H9 (cell line): ENCODE results near the gene ZNF584. TPM values are rescaled to one million over a fixed set of nuclear protein-coding genes. Genes with fewer than 3 reads are reported as not detected.
"Not testable (repeated sequence)": the region's sequence is repeated elsewhere in the genome, so short reads cannot be mapped to it uniquely, and the experiment has no call there.

Source experiments
- DNase-seq: peaks from one replicate; pipeline ENCODE4 v3.0.0-alpha.2; 2017
- H2AFZ ChIP-seq: one replicate; pipeline ENCODE4 v1.6.1; 2013; ENCODE audit warnings: mild to moderate bottlenecking, low read length, control low read depth, moderate library complexity
- H2AK5ac ChIP-seq: 2 replicates; pipeline ENCODE4 v1.6.1; 2013; ENCODE audit warnings: low read length, control low read depth, mixed read lengths; ENCODE audit not compliant: insufficient read length
- H2BK120ac ChIP-seq: one replicate; pipeline ENCODE4 v1.6.1; 2013; ENCODE audit warnings: low read depth, mild to moderate bottlenecking, low read length, control low read depth, inconsistent platforms; ENCODE audit not compliant: poor library complexity, severe bottlenecking
- H2BK12ac ChIP-seq: 2 replicates; pipeline ENCODE4 v1.6.1; 2013; ENCODE audit warnings: low read length, control low read depth, mixed read lengths, low read depth; ENCODE audit not compliant: insufficient read length
- H2BK15ac ChIP-seq: 2 replicates; pipeline ENCODE4 v1.6.1; 2013; ENCODE audit warnings: low read depth, low read length, control low read depth
- H2BK20ac ChIP-seq: one replicate; pipeline ENCODE4 v1.6.1; 2013; ENCODE audit warnings: low read depth, mild to moderate bottlenecking, low read length, control low read depth, inconsistent platforms; ENCODE audit not compliant: poor library complexity, severe bottlenecking
- H2BK5ac ChIP-seq: 2 replicates; pipeline ENCODE4 v1.6.1; 2013; ENCODE audit warnings: low read length, control low read depth, mixed read lengths; ENCODE audit not compliant: insufficient read length
- H3K14ac ChIP-seq: 2 replicates; pipeline ENCODE4 v1.6.1; 2013; ENCODE audit warnings: low read length, control low read depth; ENCODE audit not compliant: insufficient read depth
- H3K18ac ChIP-seq: 2 replicates; pipeline ENCODE4 v1.6.1; 2013; ENCODE audit warnings: low read depth, mild to moderate bottlenecking, mixed read lengths, low read length, control low read depth; ENCODE audit not compliant: insufficient read length
- H3K23ac ChIP-seq: 2 replicates; pipeline ENCODE4 v1.6.1; 2013; ENCODE audit warnings: low read length, control low read depth, mixed read lengths, low read depth; ENCODE audit not compliant: insufficient read length
- H3K23me2 ChIP-seq: 2 replicates; pipeline ENCODE4 v1.6.1; 2013; ENCODE audit warnings: low read depth, mild to moderate bottlenecking, mixed read lengths, low read length, control low read depth; ENCODE audit not compliant: insufficient read length, poor library complexity, severe bottlenecking
- H3K27ac ChIP-seq: 2 replicates; pipeline ENCODE4 v1.5.1; 2013; ENCODE audit warnings: low read length, control low read depth, mixed read lengths, low read depth; ENCODE audit not compliant: insufficient read length
- H3K27me3 ChIP-seq: 2 replicates; pipeline ENCODE4 v1.6.1; 2013; ENCODE audit warnings: low read length, control low read depth, inconsistent platforms; ENCODE audit not compliant: insufficient read depth
- H3K4ac ChIP-seq: 2 replicates; pipeline ENCODE4 v1.6.1; 2013; ENCODE audit warnings: low read depth, mild to moderate bottlenecking, control low read depth, inconsistent platforms, low read length, moderate library complexity
- H3K4me1 ChIP-seq: 2 replicates; pipeline ENCODE4 v1.6.1; 2013; ENCODE audit warnings: low read length, control low read depth, inconsistent platforms; ENCODE audit not compliant: insufficient read depth
- H3K4me2 ChIP-seq: 2 replicates; pipeline ENCODE4 v1.6.1; 2013; ENCODE audit warnings: low read length, control low read depth, mixed read lengths; ENCODE audit not compliant: insufficient read length, insufficient read depth
- H3K56ac ChIP-seq: 2 replicates; pipeline ENCODE4 v1.6.1; 2013; ENCODE audit warnings: low read depth, mild to moderate bottlenecking, mixed read lengths, low read length, control low read depth; ENCODE audit not compliant: insufficient read length
- H3K79me1 ChIP-seq: 2 replicates; pipeline ENCODE4 v1.6.1; 2013; ENCODE audit warnings: low read depth, mild to moderate bottlenecking, moderate library complexity, low read length, control low read depth, inconsistent platforms; ENCODE audit not compliant: insufficient read depth, poor library complexity, severe bottlenecking
- H3K79me2 ChIP-seq: 2 replicates; pipeline ENCODE4 v1.6.1; 2013; ENCODE audit warnings: low read length, control low read depth, inconsistent platforms; ENCODE audit not compliant: insufficient read depth
- H3K9ac ChIP-seq: 2 replicates; pipeline ENCODE4 v1.6.1; 2013; ENCODE audit warnings: low read length, control low read depth, mixed read lengths; ENCODE audit not compliant: insufficient read length; ENCODE audit errors: extremely low read depth
- H3K9me3 ChIP-seq: one replicate; pipeline ENCODE4 v1.6.1; 2013; ENCODE audit warnings: low read depth, low read length, inconsistent platforms; ENCODE audit not compliant: control insufficient read depth
- H3T11ph ChIP-seq: one replicate; pipeline ENCODE4 v1.6.1; 2013; ENCODE audit warnings: mild to moderate bottlenecking, low read length, control low read depth, inconsistent platforms
- H4K20me1 ChIP-seq: one replicate; pipeline ENCODE4 v1.6.1; 2013; ENCODE audit not compliant: control insufficient read depth, insufficient read length, insufficient read depth
- H4K5ac ChIP-seq: 2 replicates; pipeline ENCODE4 v1.6.1; 2013; ENCODE audit warnings: low read depth, mild to moderate bottlenecking, mixed read lengths, low read length, control low read depth; ENCODE audit not compliant: insufficient read length
- H4K8ac ChIP-seq: replicated peaks from 2 replicates; pipeline ENCODE4 v1.6.1; 2013; ENCODE audit warnings: low read length, control low read depth, mixed read lengths, low read depth; ENCODE audit not compliant: insufficient read length
- H4K91ac ChIP-seq: 2 replicates; pipeline ENCODE4 v1.6.1; 2013; ENCODE audit warnings: low read depth, mild to moderate bottlenecking, moderate library complexity, mixed read lengths, low read length, control low read depth; ENCODE audit not compliant: insufficient read length
- H3K27ac Mint-ChIP-seq, 3 experiments: 2 replicates in 2 of 3; 3 replicates in 1 of 3; pipeline ENCODE4 v1.8.0; 2020 to 2021; ENCODE audit warnings: mixed read lengths in 3 of 3, mild to moderate bottlenecking in 1 of 3, moderate library complexity in 1 of 3
- H3K27me3 Mint-ChIP-seq: 2 replicates; pipeline ENCODE4 v1.8.0; 2021; ENCODE audit warnings: low read depth, mild to moderate bottlenecking, moderate library complexity, mixed read lengths
- H3K36me3 Mint-ChIP-seq, 3 experiments: 2 replicates in 2 of 3; 3 replicates in 1 of 3; pipeline ENCODE4 v1.8.0; 2020 to 2021; ENCODE audit warnings: low read depth in 3 of 3, mixed read lengths in 3 of 3; ENCODE audit not compliant: insufficient read depth in 1 of 3
- H3K4me1 Mint-ChIP-seq, 2 experiments: 2 replicates each; pipeline ENCODE4 v1.8.0; 2020; ENCODE audit warnings: mixed read lengths in 2 of 2
- H3K4me3 Mint-ChIP-seq, 2 experiments: 2 replicates in 1 of 2; 3 replicates in 1 of 2; pipeline ENCODE4 v1.8.0; 2020 to 2021; ENCODE audit warnings: mild to moderate bottlenecking in 2 of 2, mixed read lengths in 2 of 2, moderate library complexity in 1 of 2
- H3K9me3 Mint-ChIP-seq, 2 experiments: 2 replicates in 1 of 2; 3 replicates in 1 of 2; pipeline ENCODE4 v1.8.0; 2020; ENCODE audit warnings: mild to moderate bottlenecking in 2 of 2, mixed read lengths in 2 of 2, moderate library complexity in 1 of 2
- WGBS: extraction: QIAGEN DNeasy Blood & Tissue Kit; methylation state at CpG from one replicate; pipeline ENCODE4 v1.1.7; 2013; ENCODE audit warnings: missing lambda C conversion rate, low lambda C conversion rate, mixed read lengths; ENCODE audit not compliant: insufficient read length; ENCODE audit errors: extremely low coverage; 5-methylcytosine and 5-hydroxymethylcytosine counted together
- total RNA-seq: library from RNA; stranded (reverse); gene quantifications from 2 replicates; pipeline ENCODE4 v1.2.1, GENCODE V29; 2021
- TF ChIP-seq, protein P1 (sequence below): fragments of 200-600 bp; sonication (generic); conservative IDR thresholded peaks from 3 replicates; pipeline ENCODE4 v1.8.0; 2021; ENCODE audit warnings: antibody characterized with exemption, mild to moderate bottlenecking

The ZNF584 gene
- total RNA-seq, 1 experiment from 2014 or later = 7.4 TPM

DNA sequence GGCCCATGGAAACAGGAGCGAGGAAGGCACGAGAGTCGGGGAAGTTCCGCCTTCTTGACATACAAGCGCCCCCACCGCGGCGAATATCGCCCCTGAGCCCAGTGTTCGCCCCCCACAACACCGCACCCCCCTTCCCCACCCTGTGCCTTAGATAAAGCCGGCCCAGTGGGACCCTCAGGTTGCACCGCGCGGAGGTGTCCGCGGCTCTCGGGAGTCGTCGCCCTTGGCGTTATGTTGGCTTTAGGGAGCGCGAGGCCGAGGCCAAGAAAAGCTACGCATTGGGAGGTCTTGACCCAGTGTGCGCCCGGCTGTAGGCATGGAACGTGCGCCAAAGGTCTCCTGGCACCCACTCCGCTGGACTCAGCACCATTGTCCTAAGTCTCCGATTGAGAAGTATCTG is 32.1 kb downstream of the ZNF584 start:
- H3K27ac ChIP-seq = no peak overlapping the region

DNA sequence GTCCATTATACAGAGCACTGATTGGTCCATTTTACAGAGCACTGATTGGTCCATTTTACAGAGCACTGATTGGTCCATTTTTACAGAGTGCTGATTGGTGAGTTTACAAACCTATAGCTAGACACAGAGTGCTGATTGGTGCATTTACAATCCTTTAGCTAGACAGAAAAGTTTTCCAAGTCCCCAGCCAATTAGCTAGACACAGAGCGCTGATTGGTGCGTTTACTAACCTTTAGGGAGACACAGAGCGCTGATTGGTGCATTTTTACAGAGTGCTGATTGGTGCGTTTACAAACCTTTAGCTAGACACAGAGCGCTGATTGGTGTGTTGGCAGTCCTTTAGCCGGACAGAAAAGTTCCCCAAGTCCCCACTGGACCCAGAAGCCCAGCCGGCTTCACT is 34.5 kb downstream of the ZNF584 start:
- H3K18ac ChIP-seq, H4K5ac ChIP-seq, H3K27me3 ChIP-seq, H4K91ac ChIP-seq, H3K27ac ChIP-seq, H3K56ac ChIP-seq, H3K4me1 ChIP-seq, H3T11ph ChIP-seq, H2BK5ac ChIP-seq, H3K4me2 ChIP-seq, H2AK5ac ChIP-seq, H4K8ac ChIP-seq, DNase-seq, H2BK12ac ChIP-seq, H3K4me3 Mint-ChIP-seq, H4K20me1 ChIP-seq, H2BK120ac ChIP-seq, H3K4ac ChIP-seq, H3K23ac ChIP-seq, H3K9me3 ChIP-seq, H3K9ac ChIP-seq, H3K79me1 ChIP-seq, H2BK20ac ChIP-seq, H2BK15ac ChIP-seq, H3K79me2 ChIP-seq, H3K14ac ChIP-seq, H2AFZ ChIP-seq, H3K27ac Mint-ChIP-seq: not testable (repeated sequence)
- WGBS = no CpG with 5 or more reads among the region's 7 CpGs
- H3K27me3 Mint-ChIP-seq = peaks cover 56% of the 10 kb centered on the region
- H3K23me2 ChIP-seq = peaks cover 12% of the 10 kb centered on the region
- peaks cover 6 to 22% (median 21%) of the 10 kb centered on the region in 3 experiments; a peak in 6 of 7 replicates for H3K36me3 Mint-ChIP-seq
- peaks cover 0 to 11% of the 10 kb centered on the region in 2 experiments; a peak in 2 of 4 replicates for H3K4me1 Mint-ChIP-seq
- peaks cover 41 to 53% of the 10 kb centered on the region in 2 experiments for H3K9me3 Mint-ChIP-seq

More for the DNA sequence above, 32.1 kb downstream of the ZNF584 start:
- Histone ChIP-seq H4K5ac (no peak overlapping the region), H3K4ac (no peak overlapping the region), H3K23me2 (peaks cover 12% of the 10 kb centered on the region), H2BK5ac (no peak overlapping the region), H3K4me2 (peak overlapping the region; percentile 70), H4K20me1 (no peaks in the 10 kb centered on the region), H4K8ac (no peak overlapping the region), H2BK120ac (no peak overlapping the region), H3K27me3 (no peaks in the 10 kb centered on the region; the same call in 1 of the 2 replicates), H3K23ac (no peak overlapping the region), H3K79me2 (no peaks in the 10 kb centered on the region), H3K9me3 (peaks cover 6% of the 10 kb centered on the region), H3K56ac (no peak overlapping the region), H3K14ac (no peak overlapping the region), H2BK12ac (no peak overlapping the region), H3T11ph (no peak overlapping the region), H2AK5ac (no peak overlapping the region), H3K9ac (no peak overlapping the region), H2AFZ (no peak overlapping the region), H4K91ac (no peak overlapping the region), H2BK20ac (no peak overlapping the region), H3K4me1 (peaks cover 3% of the 10 kb centered on the region), H3K79me1 (no peaks in the 10 kb centered on the region), H2BK15ac (no peak overlapping the region), H3K18ac (peak overlapping the region; percentile 9)
- Mint-ChIP-seq H3K27me3 (peaks cover 53% of the 10 kb centered on the region), H3K4me1 (peaks cover 0 to 11% of the 10 kb centered on the region in 2 experiments; a peak in 2 of 4 replicates), H3K27ac (peak overlapping the region in 1 of 3 experiments; percentile 68; a peak in 2 of 7 replicates), H3K4me3 (peak overlapping the region; percentile 48 to 87), H3K9me3 (peaks cover 56 to 62% of the 10 kb centered on the region in 2 experiments), H3K36me3 (peaks cover 3 to 46% (median 42%) of the 10 kb centered on the region in 3 experiments)
- WGBS = no CpG with 5 or more reads among the region's 31 CpGs
- TF ChIP-seq, protein P1, sequence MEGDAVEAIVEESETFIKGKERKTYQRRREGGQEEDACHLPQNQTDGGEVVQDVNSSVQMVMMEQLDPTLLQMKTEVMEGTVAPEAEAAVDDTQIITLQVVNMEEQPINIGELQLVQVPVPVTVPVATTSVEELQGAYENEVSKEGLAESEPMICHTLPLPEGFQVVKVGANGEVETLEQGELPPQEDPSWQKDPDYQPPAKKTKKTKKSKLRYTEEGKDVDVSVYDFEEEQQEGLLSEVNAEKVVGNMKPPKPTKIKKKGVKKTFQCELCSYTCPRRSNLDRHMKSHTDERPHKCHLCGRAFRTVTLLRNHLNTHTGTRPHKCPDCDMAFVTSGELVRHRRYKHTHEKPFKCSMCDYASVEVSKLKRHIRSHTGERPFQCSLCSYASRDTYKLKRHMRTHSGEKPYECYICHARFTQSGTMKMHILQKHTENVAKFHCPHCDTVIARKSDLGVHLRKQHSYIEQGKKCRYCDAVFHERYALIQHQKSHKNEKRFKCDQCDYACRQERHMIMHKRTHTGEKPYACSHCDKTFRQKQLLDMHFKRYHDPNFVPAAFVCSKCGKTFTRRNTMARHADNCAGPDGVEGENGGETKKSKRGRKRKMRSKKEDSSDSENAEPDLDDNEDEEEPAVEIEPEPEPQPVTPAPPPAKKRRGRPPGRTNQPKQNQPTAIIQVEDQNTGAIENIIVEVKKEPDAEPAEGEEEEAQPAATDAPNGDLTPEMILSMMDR = no peak
- no peak for DNase-seq
